HepG2 (cell line): ENCODE results near the gene JAKMIP2. TPM values are rescaled to one million over a fixed set of nuclear protein-coding genes. Genes with fewer than 3 reads are reported as not detected.

ENCODE experiments used
- ATAC-seq: fragments of 200-7000 bp; cut with Tn5 transposase; 3 replicates; pipeline ENCODE4 v1.9.1; 2020; ENCODE audit warnings: mild to moderate bottlenecking, moderate library complexity
- BruUV-seq: library from RNA; stranded (reverse); fragments of 400-500 nt; replicated peaks from 2 replicates; lab custom pipeline; 2021; lab: Mats Ljungman, UMichigan
- CTCF ChIA-PET: fragments of 300-600 bp; formaldehyde crosslinking; extraction: SDS; loops from one replicate; lab custom pipeline; 2021; ENCODE audit warnings: low total read pairs, inconsistent platforms, low intra/inter-chr PET ratio; lab: Yijun Ruan, JAX
- POLR2A ChIA-PET: fragments of 350-600 bp; sonication (Branson Sonifier 250); formaldehyde crosslinking; loops from one replicate; lab custom pipeline; 2020; ENCODE audit warnings: antibody characterized with exemption, inconsistent platforms; lab: Yijun Ruan, JAX
- DNase-seq: peaks from one replicate; pipeline ENCODE4 v3.0.0-alpha.2; 2015; ENCODE audit warnings: low spot score
- FAIRE-seq: peaks from 3 replicates; lab custom pipeline; 2011; peaks lifted over from hg19 to GRCh38; lab: Jason Lieb, UNC
- H2AFZ ChIP-seq: one replicate; pipeline ENCODE4 v1.6.1; 2011; ENCODE audit warnings: low read length, inconsistent platforms
- H3K27ac ChIP-seq: fragments of 300-600 bp; 3 replicates; pipeline ENCODE4 v1.8.0; 2011; ENCODE audit warnings: mixed run types, mild to moderate bottlenecking, mixed read lengths, low read length, inconsistent platforms; ENCODE audit not compliant: insufficient read depth; ENCODE audit errors: extremely low read length
- H3K27me3 ChIP-seq, 2 experiments: fragments of 200-600 bp in 1 of 2; 2 replicates in 1 of 2; 3 replicates in 1 of 2; pipeline versions ENCODE4 v1.6.0 to v1.8.0; 2011; ENCODE audit warnings: low read length in 2 of 2, mild to moderate bottlenecking in 2 of 2, moderate library complexity in 2 of 2, inconsistent platforms in 1 of 2; ENCODE audit not compliant: insufficient read depth in 2 of 2, control insufficient read depth in 1 of 2
- H3K36me3 ChIP-seq, 2 experiments: fragments of 200-600 bp in 1 of 2; replicated peaks in 1 of 2; 2 replicates in 1 of 2; 3 replicates in 1 of 2; pipeline versions ENCODE4 v1.5.1 to v1.8.0; 2011; ENCODE audit warnings: low read length in 2 of 2, inconsistent platforms in 1 of 2; ENCODE audit not compliant: insufficient read depth in 2 of 2, control insufficient read depth in 1 of 2
- H3K4me1 ChIP-seq: 2 replicates; pipeline ENCODE4 v1.5.1; 2012; ENCODE audit warnings: low read length, inconsistent platforms; ENCODE audit not compliant: insufficient read depth
- H3K4me2 ChIP-seq: 2 replicates; pipeline ENCODE4 v1.6.0; 2011; ENCODE audit warnings: low read depth, low read length, inconsistent platforms
- H3K4me3 ChIP-seq, 3 experiments: fragments of 200-600 bp in 1 of 3; sonication (generic), shearing (Covaris generic) in 1 of 3; replicated peaks in 1 of 3; 2 replicates each; pipeline ENCODE4 v1.5.1; 2011 to 2016; ENCODE audit warnings: low read length in 3 of 3, inconsistent platforms in 2 of 3, low read depth in 2 of 3, mild to moderate bottlenecking in 2 of 3, control low read depth in 1 of 3, mixed read lengths in 1 of 3; ENCODE audit not compliant: insufficient read depth in 1 of 3
- H3K79me2 ChIP-seq: one replicate; pipeline ENCODE4 v1.6.1; 2011; ENCODE audit warnings: low read length, inconsistent platforms; ENCODE audit not compliant: insufficient read depth
- H3K9ac ChIP-seq: 2 replicates; pipeline ENCODE4 v1.6.0; 2011; ENCODE audit warnings: mild to moderate bottlenecking, low read depth, low read length, inconsistent platforms; ENCODE audit not compliant: insufficient read depth
- H3K9me3 ChIP-seq: 2 replicates; pipeline ENCODE4 v1.5.1; 2012; ENCODE audit warnings: mild to moderate bottlenecking, low read length
- H4K20me1 ChIP-seq: 2 replicates; pipeline ENCODE4 v1.6.0; 2011; ENCODE audit warnings: inconsistent platforms, mild to moderate bottlenecking, low read length, moderate library complexity; ENCODE audit not compliant: insufficient read depth
- ARNT ChIP-seq: fragments of 450-650 bp; IDR thresholded peaks from 2 replicates; pipeline ENCODE4 v1.6.1; 2017
- JARID2 ChIP-seq: sonication (generic); formaldehyde crosslinking; IDR thresholded peaks from 2 replicates; pipeline ENCODE4 v1.8.1; 2023; ENCODE audit warnings: missing genetic modification reagents, inconsistent platforms; ENCODE audit not compliant: insufficient replicate concordance
- KAT8 ChIP-seq: IDR thresholded peaks from 2 replicates; pipeline ENCODE4 v1.6.1; 2016; ENCODE audit warnings: missing genetic modification reagents, missing compliant biosample characterization
- KDM2A ChIP-seq: sonication (generic); formaldehyde crosslinking; IDR thresholded peaks from 2 replicates; pipeline ENCODE4 v1.4.0; 2020; ENCODE audit warnings: low read depth, missing genetic modification reagents, borderline replicate concordance
- MAFG ChIP-seq: sonication (generic); formaldehyde crosslinking; IDR thresholded peaks from 2 replicates; pipeline ENCODE4 v1.5.1; 2020; ENCODE audit warnings: mild to moderate bottlenecking, missing genetic modification reagents
- SMYD3 ChIP-seq: sonication (generic); formaldehyde crosslinking; IDR thresholded peaks from 2 replicates; pipeline ENCODE4 v1.8.1; 2023; ENCODE audit warnings: mild to moderate bottlenecking, missing genetic modification reagents
- SOX6 ChIP-seq, 2 experiments: fragments of 450-650 bp in 1 of 2; sonication (generic) in 1 of 2; formaldehyde crosslinking in 1 of 2; IDR thresholded peaks; 2 replicates each; pipeline versions ENCODE4 v1.4.0 to v1.6.1; 2017 to 2020; ENCODE audit warnings: antibody characterized with exemption in 1 of 2, mild to moderate bottlenecking in 1 of 2, missing genetic modification reagents in 1 of 2
- SUZ12 ChIP-seq: fragments of 150-350 bp; IDR thresholded peaks from 2 replicates; pipeline ENCODE4 v1.6.1; 2014; ENCODE audit warnings: low read depth, low read length
- XRCC5 ChIP-seq: fragments of 200-400 bp; formaldehyde crosslinking; optimal IDR thresholded peaks from 2 replicates; pipeline ENCODE3; 2017; ENCODE audit warnings: mild to moderate bottlenecking, low read length
- ZFP82 ChIP-seq: sonication (generic); formaldehyde crosslinking; IDR thresholded peaks from 2 replicates; pipeline ENCODE4 v1.5.1; 2020; ENCODE audit warnings: mild to moderate bottlenecking, missing genetic modification reagents, borderline replicate concordance
- ZGPAT ChIP-seq: IDR thresholded peaks from 2 replicates; pipeline ENCODE4 v1.6.1; 2016; ENCODE audit warnings: mild to moderate bottlenecking
- ZNF3 ChIP-seq: IDR thresholded peaks from 2 replicates; pipeline ENCODE4 v1.7.0; 2017; ENCODE audit warnings: inconsistent platforms
- ZNF484 ChIP-seq: sonication (generic); formaldehyde crosslinking; IDR thresholded peaks from 2 replicates; pipeline ENCODE4 v1.5.1; 2020; ENCODE audit warnings: mild to moderate bottlenecking, low read depth, missing genetic modification reagents, borderline replicate concordance
- ZSCAN21 ChIP-seq: sonication (generic); formaldehyde crosslinking; IDR thresholded peaks from 2 replicates; pipeline ENCODE4 v1.8.0; 2022; ENCODE audit warnings: mild to moderate bottlenecking, missing genetic modification reagents, moderate library complexity, borderline replicate concordance
- WGBS: methylation state at CpG from one replicate; pipeline ENCODE4 v1.1.6; 2017; ENCODE audit warnings: low lambda C conversion rate; 5-methylcytosine and 5-hydroxymethylcytosine counted together
- in situ Hi-C: cut with HindIII; loops from 2 replicates; pipeline ENCODE4 v1.10.0; 2017; ENCODE audit warnings: low pct_unique_long_range_greater_than_20kb; ENCODE audit not compliant: extremely low pct_ligation_motif_present
- intact Hi-C: fragments of 100-400 bp; cut with micrococcal nuclease; formaldehyde crosslinking; loops from one replicate; pipeline ENCODE4 v1.10.0; 2022; ENCODE audit not compliant: unreplicated experiment
- polyA plus RNA-seq, 8 experiments: library from polyadenylated mRNA; depleted of rRNA in 3 of 8; stranded (reverse) in 7 of 8; unstranded in 1 of 8; fragments of >200 nt; fragmentation: Illumina TruSeq in 4 of 8; extraction: Trizol in 4 of 8; gene quantifications; 2 replicates each; pipeline versions ENCODE4 v1.2.1 to v1.2.3, GENCODE V29; 2011 to 2016; ENCODE audit warnings: low read depth in 4 of 8, missing spikeins in 1 of 8, mixed read lengths in 1 of 8; ENCODE audit not compliant: insufficient read depth in 1 of 8
- total RNA-seq, 5 experiments: library from RNA; depleted of rRNA; stranded (reverse); fragments of >200 nt; fragmentation: Illumina TruSeq; extraction: Trizol; gene quantifications; 2 replicates each; pipeline ENCODE4 v1.2.3, GENCODE V29; 2016; ENCODE audit warnings: low read depth in 1 of 5
- TF ChIP-seq, protein P1 (sequence below): IDR thresholded peaks from 2 replicates; pipeline ENCODE4 v1.6.1; 2012; ENCODE audit warnings: low read depth, low read length, improper control_type of control experiment
- TF ChIP-seq, protein P2 (sequence below): sonication (generic); formaldehyde crosslinking; IDR thresholded peaks from 2 replicates; pipeline ENCODE4 v1.4.0; 2020; ENCODE audit warnings: missing genetic modification reagents

JAKMIP2 gene
- total and polyA plus RNA-seq, 2 of the 13 experiments (the other 11 are each of a cell fraction or from before 2014, with no cell fraction given), result 0.04 to 2.1 TPM

DNA sequence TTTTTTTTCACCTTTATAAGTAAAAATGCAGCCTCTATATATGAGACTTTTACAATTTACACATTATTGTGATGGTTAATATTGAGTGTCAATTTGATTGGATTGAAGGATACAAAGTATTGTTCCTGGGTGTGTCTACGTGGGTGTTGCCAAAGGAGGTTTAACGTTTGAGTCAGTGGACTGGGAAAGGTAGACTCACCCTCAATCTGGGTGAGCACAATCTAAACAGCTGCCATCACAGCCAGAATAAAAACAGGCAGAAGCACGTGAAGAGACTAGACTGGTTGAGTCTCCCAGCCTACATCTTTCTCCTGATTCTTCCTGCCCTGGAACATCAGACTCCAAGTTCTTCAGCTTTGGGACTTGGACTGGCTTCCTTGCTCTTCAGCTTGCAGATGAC lies 139.9 kb downstream of the JAKMIP2 start:
- no peak for FAIRE-seq
- H3K27me3 ChIP-seq, result 0 out of 5 replicates have a peak, but pooled peaks cover 0 to 4% of the 10 kb centered on the region in 2 experiments
- H3K9ac ChIP-seq, result no peak overlapping the region
- no peaks in the 10 kb centered on the region for H3K9me3 ChIP-seq
- H4K20me1 ChIP-seq, result no peaks in the 10 kb centered on the region
- H3K79me2 ChIP-seq, result no peaks in the 10 kb centered on the region
- H3K4me2 ChIP-seq, result no peak overlapping the region
- intact Hi-C loops, result no loop called here
- H2AFZ ChIP-seq, result no peak overlapping the region
- ChIA-PET CTCF (no interaction called here), POLR2A (no interaction called here)
- 42% methylated on average over 3 of the region's 3 CpGs for WGBS
- no peak for ATAC-seq
- no peaks in the 10 kb centered on the region for H3K36me3 ChIP-seq
- H3K4me1 ChIP-seq, result peaks cover 32% of the 10 kb centered on the region
- no peak overlapping the region for H3K27ac ChIP-seq
- no peak for DNase-seq
- TF ChIP-seq ZNF484 (CRISPR knock-in tag) (no peak), KAT8 (CRISPR knock-in tag) (no peak), ZGPAT (CRISPR knock-in tag) (no peak), ZSCAN21 (CRISPR knock-in tag) (no peak), XRCC5 (no peak), ZNF3 (CRISPR knock-in tag) (no peak), KDM2A (no peak), ZFP82 (CRISPR knock-in tag) (no peak), MAFG (CRISPR knock-in tag) (no peak), ARNT (no peak), SOX6 (IDR thresholded peaks at IDR 0.05) (no peak), SOX6 (CRISPR knock-in tag; IDR thresholded peaks at IDR 0.05) (no peak), JARID2 (CRISPR knock-in tag) (no peak), SUZ12 (no peak), SMYD3 (CRISPR knock-in tag) (no peak)
- TF ChIP-seq, protein P1, sequence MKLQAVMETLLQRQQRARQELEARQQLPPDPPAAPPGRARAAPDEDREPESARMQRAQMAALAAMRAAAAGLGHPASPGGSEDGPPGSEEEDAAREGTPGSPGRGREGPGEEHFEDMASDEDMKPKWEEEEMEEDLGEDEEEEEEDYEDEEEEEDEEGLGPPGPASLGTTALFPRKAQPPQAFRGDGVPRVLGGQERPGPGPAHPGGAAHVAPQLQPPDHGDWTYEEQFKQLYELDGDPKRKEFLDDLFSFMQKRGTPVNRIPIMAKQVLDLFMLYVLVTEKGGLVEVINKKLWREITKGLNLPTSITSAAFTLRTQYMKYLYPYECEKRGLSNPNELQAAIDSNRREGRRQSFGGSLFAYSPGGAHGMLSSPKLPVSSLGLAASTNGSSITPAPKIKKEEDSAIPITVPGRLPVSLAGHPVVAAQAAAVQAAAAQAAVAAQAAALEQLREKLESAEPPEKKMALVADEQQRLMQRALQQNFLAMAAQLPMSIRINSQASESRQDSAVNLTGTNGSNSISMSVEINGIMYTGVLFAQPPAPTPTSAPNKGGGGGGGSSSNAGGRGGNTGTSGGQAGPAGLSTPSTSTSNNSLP, result no peak
- TF ChIP-seq, protein P2, sequence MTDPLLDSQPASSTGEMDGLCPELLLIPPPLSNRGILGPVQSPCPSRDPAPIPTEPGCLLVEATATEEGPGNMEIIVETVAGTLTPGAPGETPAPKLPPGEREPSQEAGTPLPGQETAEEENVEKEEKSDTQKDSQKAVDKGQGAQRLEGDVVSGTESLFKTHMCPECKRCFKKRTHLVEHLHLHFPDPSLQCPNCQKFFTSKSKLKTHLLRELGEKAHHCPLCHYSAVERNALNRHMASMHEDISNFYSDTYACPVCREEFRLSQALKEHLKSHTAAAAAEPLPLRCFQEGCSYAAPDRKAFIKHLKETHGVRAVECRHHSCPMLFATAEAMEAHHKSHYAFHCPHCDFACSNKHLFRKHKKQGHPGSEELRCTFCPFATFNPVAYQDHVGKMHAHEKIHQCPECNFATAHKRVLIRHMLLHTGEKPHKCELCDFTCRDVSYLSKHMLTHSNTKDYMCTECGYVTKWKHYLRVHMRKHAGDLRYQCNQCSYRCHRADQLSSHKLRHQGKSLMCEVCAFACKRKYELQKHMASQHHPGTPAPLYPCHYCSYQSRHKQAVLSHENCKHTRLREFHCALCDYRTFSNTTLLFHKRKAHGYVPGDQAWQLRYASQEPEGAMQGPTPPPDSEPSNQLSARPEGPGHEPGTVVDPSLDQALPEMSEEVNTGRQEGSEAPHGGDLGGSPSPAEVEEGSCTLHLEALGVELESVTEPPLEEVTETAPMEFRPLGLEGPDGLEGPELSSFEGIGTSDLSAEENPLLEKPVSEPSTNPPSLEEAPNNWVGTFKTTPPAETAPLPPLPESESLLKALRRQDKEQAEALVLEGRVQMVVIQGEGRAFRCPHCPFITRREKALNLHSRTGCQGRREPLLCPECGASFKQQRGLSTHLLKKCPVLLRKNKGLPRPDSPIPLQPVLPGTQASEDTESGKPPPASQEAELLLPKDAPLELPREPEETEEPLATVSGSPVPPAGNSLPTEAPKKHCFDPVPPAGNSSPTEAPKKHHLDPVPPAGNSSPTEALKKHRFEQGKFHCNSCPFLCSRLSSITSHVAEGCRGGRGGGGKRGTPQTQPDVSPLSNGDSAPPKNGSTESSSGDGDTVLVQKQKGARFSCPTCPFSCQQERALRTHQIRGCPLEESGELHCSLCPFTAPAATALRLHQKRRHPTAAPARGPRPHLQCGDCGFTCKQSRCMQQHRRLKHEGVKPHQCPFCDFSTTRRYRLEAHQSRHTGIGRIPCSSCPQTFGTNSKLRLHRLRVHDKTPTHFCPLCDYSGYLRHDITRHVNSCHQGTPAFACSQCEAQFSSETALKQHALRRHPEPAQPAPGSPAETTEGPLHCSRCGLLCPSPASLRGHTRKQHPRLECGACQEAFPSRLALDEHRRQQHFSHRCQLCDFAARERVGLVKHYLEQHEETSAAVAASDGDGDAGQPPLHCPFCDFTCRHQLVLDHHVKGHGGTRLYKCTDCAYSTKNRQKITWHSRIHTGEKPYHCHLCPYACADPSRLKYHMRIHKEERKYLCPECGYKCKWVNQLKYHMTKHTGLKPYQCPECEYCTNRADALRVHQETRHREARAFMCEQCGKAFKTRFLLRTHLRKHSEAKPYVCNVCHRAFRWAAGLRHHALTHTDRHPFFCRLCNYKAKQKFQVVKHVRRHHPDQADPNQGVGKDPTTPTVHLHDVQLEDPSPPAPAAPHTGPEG (CRISPR knock-in tag), result no peak
- TF ChIP-seq, all 625 proteins: peak for 0
- BruUV-seq, result no TSS peak
- in situ Hi-C loops, result no loop called here
- H3K4me3 ChIP-seq, result no peak overlapping the region
